Left ventricle myocardium superior (tissue), 1 donor: ENCODE measurements around the gene DOP1B. TPM values are rescaled to one million over a fixed set of nuclear protein-coding genes. Genes with fewer than 3 reads are reported as not detected.
"Not testable (repeated sequence)": the region's sequence is repeated elsewhere in the genome, so short reads cannot be mapped to it uniquely, and the experiment has no call there.

Source experiments
- ATAC-seq: fragments of 200-7000 bp; cut with Tn5 transposase; one replicate; pipeline ENCODE4 v1.9.1; 2020; ENCODE audit warnings: mild to moderate bottlenecking, moderate library complexity
- DNase-seq: peaks from one replicate; pipeline ENCODE4 v3.0.0-alpha.2; 2020
- intact Hi-C: fragments of 100-400 bp; cut with micrococcal nuclease; formaldehyde crosslinking; loops from one replicate; pipeline ENCODE4 v1.11.0; 2022
- total RNA-seq: library from RNA; stranded (reverse); fragmentation: NEBNext Ultra II Directional; extraction: Animal tissue kit (Norgen Biotek cat#: 25700); gene quantifications from one replicate; pipeline ENCODE4 v1.2.1, GENCODE V29; 2021
- donor health status: DM: no; HTN: yes; CAD: no; lungs with severe emphysema.

The DOP1B gene
- total RNA-seq, 1 donor from 2014 or later, result 15.8 TPM

DNA sequence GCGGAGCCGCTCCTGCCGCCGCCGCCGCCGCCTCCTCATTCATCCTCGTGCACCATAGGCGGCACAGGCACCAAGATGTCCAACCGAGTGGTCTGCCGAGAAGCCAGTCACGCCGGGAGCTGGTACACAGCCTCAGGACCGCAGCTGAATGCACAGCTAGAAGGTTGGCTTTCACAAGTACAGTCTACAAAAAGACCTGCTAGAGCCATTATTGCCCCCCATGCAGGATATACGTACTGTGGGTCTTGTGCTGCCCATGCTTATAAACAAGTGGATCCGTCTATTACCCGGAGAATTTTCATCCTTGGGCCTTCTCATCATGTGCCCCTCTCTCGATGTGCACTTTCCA, 26.2 kb upstream of the DOP1B start:
- DNase-seq, ATAC-seq, intact Hi-C loops: not testable (repeated sequence)

DNA sequence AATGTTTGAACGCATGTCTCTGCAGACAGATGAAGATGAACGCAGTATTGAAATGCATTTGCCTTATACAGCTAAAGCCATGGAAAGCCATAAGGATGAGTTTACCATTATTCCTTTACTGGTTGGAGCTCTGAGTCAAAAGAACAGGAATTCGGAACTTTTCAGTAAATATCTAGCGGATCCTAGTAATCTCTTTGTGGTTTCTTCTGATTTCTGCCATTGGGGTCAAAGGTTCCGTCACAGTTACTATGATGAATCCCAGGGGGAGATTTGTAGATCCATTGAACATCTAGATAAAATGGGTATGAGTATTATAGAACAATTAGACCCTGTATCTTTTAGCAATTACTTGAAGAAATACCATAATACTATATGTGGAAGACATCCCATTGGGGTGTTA, 25.8 kb upstream of the DOP1B start:
- DNase-seq, intact Hi-C loops: not testable (repeated sequence)

DNA sequence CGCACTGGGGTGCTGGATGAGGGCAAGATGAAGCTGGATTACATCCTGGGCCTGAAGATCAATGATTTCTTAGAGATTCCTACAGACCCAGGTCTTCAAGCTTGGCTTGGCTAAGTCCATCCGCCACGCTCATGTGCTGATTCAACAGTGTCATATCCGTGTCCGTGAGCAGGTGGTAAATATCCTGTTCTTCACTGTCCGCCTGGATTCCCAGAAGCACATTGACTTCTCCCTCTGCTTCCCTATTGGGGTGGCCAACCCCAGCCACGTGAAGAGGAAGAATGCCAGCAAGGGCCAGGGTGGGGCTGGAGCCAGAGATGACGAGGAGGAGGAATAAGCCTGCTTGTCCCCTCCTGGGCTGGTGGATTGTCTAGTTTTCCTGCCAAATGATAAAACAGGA, 23.9 kb upstream of the DOP1B start:
- peak; percentile 51 for DNase-seq
- intact Hi-C loops, result no loop called here

More for the DNA sequence above, 25.8 kb upstream of the DOP1B start:
- ATAC-seq, result not testable (repeated sequence)

DNA sequence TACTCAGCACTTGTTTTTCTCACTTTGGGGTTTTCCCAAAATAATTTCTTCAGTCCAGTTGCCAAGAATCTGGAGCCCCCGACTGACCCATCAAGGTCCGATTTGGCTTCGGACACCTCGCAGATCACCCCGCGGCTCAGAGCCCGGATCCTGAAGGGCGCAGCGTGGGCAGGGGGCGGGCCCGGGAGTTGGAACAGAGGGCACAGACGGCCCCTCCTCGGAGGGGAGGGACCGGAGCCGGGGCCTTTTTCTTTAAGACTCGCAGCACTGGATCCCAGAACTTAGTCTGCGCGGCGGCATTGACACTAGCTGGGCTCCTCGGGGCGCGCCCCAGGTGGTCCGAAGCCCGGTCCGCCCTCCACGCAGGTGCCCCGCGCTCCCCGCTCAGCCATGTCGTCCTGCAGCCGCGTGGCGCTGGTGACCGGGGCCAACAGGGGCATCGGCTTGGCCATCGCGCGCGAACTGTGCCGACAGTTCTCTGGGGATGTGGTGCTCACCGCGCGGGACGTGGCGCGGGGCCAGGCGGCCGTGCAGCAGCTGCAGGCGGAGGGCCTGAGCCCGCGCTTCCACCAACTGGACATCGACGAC, 21.7 kb upstream of the DOP1B start, which contains the start of gene CBR3:
Gene CBR3 (plus strand): TSS at position 277 of the 588 bp plus-strand sequence. CDS start 114 bp downstream, at position 391.
- ATAC-seq (peak; percentile 73), DNase-seq (peak; percentile 81)
- intact Hi-C loops, result no loop called here

More for the DNA sequence above, 23.9 kb upstream of the DOP1B start:
- no peak for ATAC-seq

DNA sequence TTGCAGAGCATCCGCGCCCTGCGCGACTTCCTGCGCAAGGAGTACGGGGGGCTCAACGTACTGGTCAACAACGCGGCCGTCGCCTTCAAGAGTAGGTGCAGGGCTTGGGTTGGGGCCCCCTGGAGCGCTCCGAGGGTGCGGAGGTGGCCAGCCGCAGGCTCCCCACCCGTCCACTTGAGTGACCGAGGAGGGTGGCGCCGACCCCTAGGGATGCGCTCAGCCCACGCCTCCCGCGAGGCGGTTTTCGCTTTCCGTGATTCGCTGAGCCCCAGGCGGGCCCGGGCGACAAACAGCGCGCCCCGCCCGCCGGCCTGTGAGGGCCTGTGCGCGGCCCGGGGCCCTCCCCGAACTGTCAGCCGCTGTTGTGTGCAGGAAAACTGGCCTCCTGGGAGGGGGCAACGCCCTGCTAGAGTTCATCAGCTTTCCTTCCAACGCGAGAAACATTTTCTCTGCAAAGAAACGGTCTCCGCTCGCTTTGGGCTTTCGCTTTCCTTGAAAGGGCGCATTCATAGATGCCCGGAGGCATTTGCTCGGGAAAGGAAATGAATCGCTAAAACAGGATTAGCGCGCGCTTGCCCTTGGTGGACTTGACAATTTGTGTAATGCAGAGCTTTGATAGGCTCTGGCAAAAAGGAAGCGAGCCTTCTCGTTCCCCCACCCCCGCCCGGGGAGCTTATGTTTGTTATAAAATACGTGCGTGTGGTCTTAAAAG, 21.1 kb upstream of the DOP1B start:
- intact Hi-C loops, result no loop called here
- ATAC-seq, result peak; percentile 91
- peak; percentile 89 for DNase-seq

DNA sequence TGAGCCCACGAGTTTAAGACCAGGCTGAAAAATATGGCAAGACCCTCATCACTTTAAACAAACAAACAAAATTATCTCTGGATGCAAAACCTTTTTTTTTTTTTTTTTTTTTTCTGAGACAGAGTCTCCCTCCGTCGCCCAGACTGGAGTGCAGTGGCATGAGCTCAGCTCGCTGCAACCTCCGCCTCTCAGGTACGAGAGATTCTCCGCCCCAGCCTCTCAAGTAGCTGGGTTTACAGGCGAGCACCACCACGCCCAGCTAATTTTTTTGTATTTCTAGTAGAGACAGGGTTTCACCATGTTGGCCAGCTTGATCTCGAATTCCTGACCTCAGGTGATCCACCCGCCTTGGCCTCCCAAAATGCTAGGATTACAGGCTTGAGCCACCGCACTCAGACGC, 16.8 kb upstream of the DOP1B start:
- DNase-seq, ATAC-seq: not testable (repeated sequence)
- intact Hi-C loops, result loop anchor here (5.0 kb wide), 1 partner anchor 68 kb away; no protein-coding TSS in a partner anchor

DNA sequence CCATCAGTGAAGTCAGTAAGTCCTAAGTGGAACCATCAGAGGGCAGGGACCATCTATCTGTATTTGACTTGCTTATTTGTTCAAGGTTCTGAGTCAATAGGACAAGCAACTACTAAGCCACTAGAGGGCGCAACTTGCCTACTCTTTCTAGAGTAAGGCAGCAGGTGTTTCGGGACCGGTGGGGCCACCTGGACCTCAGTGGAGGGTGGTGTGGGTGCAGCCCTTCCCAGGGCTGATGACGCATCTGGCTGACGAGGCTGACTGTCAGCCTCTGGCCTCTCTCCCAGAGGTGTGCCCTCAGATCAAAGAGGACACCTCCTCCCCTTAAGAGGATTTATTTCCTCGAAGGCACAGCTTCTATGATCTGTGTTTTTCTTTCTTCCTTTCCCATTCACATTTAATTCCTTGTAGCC, 15.1 kb upstream of the DOP1B start:
- DNase-seq, result peak; percentile 56
- intact Hi-C loops, result loop anchor here (5.0 kb wide), 1 partner anchor 66 kb away; no protein-coding TSS in a partner anchor
- peak; percentile 84 for ATAC-seq

DNA sequence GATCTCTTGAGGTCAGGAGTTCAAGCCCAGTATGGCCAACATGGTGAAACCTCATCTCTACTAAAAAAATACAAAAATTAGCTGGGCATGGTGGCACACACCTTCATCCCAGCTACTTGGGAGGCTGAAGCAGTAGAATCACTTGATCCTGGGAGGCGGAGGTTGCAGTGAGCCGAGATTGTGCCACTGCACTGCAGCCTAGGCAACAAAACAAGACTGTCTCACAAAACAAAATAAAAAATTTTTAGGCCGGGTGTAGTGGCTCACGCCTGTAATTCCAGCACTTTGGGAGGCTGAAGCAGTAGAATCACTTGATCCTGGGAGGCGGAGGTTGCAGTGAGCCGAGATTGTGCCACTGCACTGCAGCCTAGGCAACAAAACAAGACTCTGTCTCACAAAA, 12.4 kb upstream of the DOP1B start:
- intact Hi-C loops, result loop anchor here (5.0 kb wide), 1 partner anchor 63 kb away; no protein-coding TSS in a partner anchor
- DNase-seq, ATAC-seq: not testable (repeated sequence)

DNA sequence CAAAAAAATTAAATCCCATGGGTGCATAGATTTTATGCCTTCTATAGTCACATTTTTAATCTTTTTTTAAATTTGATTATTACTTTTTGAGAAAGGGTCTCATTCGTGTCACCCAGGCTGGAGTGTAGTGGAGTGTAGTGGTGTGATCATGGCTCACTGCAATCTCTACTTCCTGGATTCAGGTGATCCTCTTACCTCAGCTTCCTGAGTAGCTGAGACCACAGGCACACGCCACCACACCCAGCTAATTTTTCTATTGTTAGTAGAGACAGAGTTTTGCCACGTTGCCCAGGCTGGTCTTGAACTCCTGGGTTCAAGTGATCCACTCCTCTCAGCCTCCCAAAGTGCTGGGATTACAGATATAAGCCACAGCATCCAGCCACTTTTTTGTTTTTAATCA, 11.4 kb upstream of the DOP1B start:
- intact Hi-C loops, result no loop called here
- ATAC-seq (no peak), DNase-seq (no peak)

DNA sequence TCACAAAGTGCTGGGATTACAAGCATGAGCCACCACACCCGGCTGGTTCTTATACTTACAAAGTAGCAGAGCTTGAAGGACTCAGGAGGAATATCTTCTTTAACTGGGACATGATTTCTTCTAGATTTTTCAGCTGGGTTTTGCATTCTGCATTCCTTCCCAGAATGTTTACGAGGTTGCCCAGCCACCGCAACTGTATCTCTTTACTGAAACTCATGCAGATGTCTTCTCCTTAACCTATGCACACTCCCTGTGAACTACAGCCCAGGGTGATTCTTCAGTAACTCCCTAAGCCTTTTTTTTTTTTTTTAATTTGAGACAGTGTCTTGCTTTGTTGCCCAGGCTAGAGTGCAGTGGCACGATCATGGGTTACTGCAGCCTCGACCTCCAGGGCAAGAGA, 8.7 kb upstream of the DOP1B start:
- ATAC-seq (no peak), DNase-seq (no peak)
- intact Hi-C loops, result no loop called here

DNA sequence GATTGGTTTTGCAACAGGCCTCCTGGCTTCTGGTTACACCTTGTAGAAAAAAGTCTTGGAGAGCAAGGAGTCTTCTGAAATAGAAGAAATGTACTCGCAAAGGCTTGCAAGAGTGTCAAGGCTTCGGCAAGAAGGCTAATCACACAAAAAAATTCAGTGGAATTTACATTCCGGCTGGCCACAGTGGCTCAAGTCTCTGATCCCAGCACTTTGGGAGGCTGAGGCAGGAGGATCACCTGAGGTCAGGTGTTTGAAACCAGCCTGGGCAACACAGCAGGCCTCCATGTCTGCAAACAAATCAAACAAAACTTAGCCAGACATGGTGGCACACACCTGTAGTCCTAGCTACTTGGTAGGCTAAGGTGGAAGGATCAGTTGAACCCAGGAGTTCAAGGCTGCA, 7.7 kb upstream of the DOP1B start:
- no peak for DNase-seq
- intact Hi-C loops, result no loop called here

DNA sequence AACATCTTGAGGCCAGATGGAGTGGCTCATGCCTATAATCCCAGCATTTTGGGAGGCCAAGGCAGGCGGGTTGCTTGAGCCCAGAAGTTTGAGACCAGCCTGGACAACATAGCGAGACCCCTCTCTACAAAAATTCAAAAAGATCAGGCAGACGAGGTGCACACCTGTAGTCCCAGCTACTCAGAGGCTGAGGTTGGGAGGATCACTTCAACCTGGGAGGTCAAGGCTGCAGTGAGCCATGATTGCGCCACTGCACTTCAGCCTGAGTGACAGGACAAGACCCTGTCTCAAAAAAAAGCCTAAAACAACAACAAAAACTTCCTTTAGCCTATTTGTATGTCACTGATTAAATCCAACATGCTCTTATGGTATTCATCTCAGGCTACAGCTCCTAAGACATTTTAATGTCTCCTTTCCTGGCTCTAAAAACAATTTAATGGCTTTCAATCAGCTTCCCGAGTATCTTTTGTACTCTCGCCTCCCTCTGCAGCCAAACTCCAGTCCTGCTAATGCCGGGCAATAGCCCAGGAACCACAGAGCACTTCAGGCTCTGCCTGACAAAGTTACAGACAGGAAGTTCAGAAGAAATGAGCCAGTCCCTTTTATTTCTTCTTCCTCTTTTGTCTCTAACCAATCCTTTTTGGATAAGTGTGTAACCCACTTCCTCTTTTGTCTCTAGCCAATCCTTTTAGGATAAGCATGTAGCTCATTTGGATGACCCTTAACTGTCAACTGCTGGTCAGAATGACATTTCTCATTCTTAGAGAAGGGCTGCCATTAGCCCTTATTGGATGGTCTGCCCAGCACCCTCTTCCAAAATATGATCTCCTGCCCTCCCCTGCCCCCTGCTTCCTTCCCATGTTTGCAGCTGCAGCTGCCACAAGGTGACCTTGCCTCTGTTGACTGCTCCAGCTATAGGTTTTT, 6.6 kb upstream of the DOP1B start:
- intact Hi-C loops, result loop anchor here (10.0 kb wide), 1 partner anchor 185 kb away; no protein-coding TSS in a partner anchor
- ATAC-seq (peak; percentile 90), DNase-seq (peak; percentile 60)

More for the DNA sequence above, 7.7 kb upstream of the DOP1B start:
- ATAC-seq, result no peak

DNA sequence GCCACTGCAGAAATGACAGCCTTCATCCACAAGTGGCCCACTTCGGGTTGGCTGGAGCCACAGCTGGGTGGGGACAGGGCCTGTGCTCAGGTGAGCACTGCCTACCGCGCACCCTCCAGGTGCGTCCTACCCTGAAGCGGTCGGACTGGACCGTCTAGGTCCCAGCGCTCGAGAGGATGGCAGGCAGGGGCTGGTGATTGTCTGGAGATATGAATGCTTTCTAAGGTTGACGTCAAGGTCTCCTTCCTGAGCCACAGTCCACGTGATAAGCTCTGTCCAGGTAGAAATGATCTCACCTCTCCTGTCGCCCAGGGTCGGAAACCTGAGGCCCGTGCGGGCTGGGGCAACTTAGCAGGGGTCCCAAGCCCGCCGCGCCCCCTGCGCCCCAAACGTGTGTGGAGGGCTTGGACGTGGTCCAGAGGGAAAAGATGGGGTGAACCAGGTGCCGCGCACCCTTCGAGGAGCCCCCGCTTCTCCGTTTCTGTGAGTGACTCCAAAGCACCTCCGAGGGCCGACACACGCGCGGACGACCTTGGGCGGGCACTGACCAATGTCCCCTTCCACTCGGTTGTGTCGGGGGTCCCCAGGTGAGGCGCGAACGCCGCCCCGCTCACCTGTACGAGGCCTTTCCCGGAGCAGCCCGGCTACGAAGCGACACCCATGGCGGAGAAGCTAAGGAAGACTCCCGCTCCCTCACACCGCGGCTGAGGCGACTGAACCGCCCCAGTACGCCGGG, 853 bp upstream of the DOP1B start:
- no peak for ATAC-seq
- intact Hi-C loops, result loop anchor here (10.0 kb wide), 1 partner anchor 179 kb away; no protein-coding TSS in a partner anchor
- DNase-seq, result peak; percentile 43

DNA sequence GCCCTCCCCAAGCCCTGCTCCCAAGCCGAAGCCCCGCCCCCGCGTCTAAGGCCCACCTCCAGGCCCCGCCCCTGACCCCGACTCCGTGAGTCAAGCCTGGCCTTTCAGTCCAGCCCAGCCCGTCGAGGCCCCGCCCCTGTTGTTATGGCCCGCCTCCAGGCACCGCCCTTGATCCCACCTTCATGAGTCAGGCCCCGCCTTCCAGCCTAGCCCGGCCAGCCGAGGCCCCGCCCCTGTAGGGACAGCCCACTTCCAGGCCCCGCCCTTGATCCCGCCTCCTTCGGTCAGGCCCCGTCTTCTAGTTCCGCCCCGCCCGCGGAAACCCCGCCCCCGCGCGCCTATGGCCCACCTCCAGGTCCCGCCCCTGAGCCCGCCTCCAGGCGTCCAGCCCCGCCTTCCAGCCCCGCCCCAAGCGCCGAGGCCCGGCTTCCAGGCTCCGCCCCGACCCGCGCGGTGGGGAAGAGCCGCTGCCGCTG, 247 bp upstream of the DOP1B start:
- peak; percentile 100 for DNase-seq
- intact Hi-C loops, result loop anchor here (10.0 kb wide), 1 partner anchor 178 kb away; no protein-coding TSS in a partner anchor
- ATAC-seq, result peak; percentile 93

DNA sequence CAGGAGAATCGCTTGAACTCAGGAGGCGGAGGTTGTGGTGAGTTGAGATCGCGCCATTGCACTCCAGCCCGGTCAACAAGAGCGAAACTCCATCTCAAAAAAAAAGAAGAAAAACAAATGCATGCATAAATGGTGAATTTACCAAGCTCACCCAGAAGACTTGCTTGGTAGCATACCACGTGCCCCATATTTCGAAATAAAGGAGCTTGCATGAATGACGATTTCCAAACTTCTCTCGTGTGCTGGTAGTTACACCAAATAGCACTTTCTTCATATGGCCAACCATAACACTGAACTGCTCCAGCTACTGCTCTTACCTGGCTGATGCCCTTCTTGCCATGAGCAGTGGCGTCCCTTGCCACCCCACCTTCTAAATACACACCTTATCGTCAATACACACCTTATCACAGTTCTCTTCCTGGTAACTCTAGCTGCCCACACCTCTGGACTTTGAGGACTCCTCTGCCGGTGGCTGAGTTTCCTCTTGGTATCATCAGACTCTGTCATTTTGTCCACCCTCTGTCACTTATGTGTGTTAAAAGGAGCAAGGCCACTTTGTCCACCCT, 2.8 kb downstream of the DOP1B start:
- DNase-seq (no peak), ATAC-seq (no peak)
- intact Hi-C loops, result loop anchor here (10.0 kb wide), 1 partner anchor 175 kb away; no protein-coding TSS in a partner anchor

DNA sequence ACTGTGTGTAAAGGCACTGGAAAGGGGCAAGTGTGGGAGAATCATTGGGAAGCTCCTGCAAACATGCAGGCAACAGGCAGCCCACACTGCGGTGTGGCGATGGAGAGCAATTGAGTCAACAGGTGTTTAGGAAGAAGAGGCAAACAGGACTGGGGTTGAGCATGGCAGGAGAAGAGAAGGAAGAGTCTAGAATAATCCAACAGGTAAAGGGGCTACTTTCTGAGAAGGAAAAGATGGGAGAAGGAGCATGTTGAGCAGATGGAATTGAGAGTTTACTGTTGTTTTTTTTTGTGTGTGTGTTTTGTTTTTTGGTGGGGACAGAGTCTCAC, 4.2 kb downstream of the DOP1B start:
- no peak for DNase-seq
- no peak for ATAC-seq
- intact Hi-C loops, result no loop called here

DNA sequence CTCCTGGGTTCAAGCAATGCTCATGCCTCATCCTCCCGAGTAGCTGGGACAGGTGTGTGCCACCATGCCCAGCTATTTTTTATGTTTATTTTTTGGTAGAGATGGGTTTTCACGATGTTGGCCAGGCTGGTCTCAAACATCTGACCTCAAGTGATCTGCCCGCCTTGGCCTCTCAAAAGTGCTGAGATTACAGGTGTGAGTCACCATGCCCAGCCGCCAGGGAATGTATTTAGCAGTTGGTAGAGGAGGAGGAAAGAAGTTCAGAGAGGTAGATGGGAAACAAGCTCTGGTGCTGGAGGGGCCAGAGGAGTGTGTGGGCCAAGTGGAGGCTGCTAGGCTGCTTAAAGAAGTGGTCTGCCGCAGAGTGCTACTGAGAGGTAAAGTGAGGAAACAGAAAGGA, 6.0 kb downstream of the DOP1B start:
- ATAC-seq (no peak), DNase-seq (no peak)
- intact Hi-C loops, result no loop called here
